Activated naive CD8-positive, alpha-beta T cell treated with anti-CD3 and anti-CD28 coated beads, Interleukin-2, amount 10 ng/mL, durations not matched to agents 7 days and 5 days (primary cell): ENCODE results near the gene LDLRAD4. TPM values are rescaled to one million over a fixed set of nuclear protein-coding genes. Genes with fewer than 3 reads are reported as not detected.

ENCODE experiments used
- ATAC-seq: fragments of 150-1000 bp; cut with Tn5 transposase; one replicate; pipeline ENCODE4 v1.10.0; 2021; ENCODE audit warnings: low read depth, moderate library complexity
- POLR2A ChIA-PET: fragments of 350-600 bp; sonication (Branson Sonifier 250); formaldehyde crosslinking; loops from one replicate; lab custom pipeline; 2021; ENCODE audit warnings: antibody characterized with exemption; lab: Charles Lee
- DNase-seq: peaks from one replicate; pipeline ENCODE4 v3.0.0; 2021
- H3K27ac Mint-ChIP-seq: one replicate; pipeline ENCODE4 v1.8.0; 2022; ENCODE audit warnings: mild to moderate bottlenecking, mixed read lengths
- H3K27me3 Mint-ChIP-seq: one replicate; pipeline ENCODE4 v1.8.0; 2022; ENCODE audit warnings: mild to moderate bottlenecking, moderate library complexity, mixed read lengths
- H3K36me3 Mint-ChIP-seq: one replicate; pipeline ENCODE4 v1.8.0; 2021; ENCODE audit warnings: mild to moderate bottlenecking, mixed read lengths
- H3K4me1 Mint-ChIP-seq: one replicate; pipeline ENCODE4 v1.8.0; 2021; ENCODE audit warnings: mixed read lengths
- H3K4me3 Mint-ChIP-seq: one replicate; pipeline ENCODE4 v1.8.0; 2022; ENCODE audit warnings: mild to moderate bottlenecking, moderate library complexity, mixed read lengths
- H3K9me3 Mint-ChIP-seq: one replicate; pipeline ENCODE4 v1.8.0; 2021; ENCODE audit warnings: mixed read lengths
- total RNA-seq, 2 experiments: library from RNA; stranded (reverse); gene quantifications; one replicate each; pipeline ENCODE4 v1.2.3, GENCODE V29; 2021

The LDLRAD4 gene
- total RNA-seq, 2 experiments from 2014 or later, result 40.3 to 44.3 TPM

DNA sequence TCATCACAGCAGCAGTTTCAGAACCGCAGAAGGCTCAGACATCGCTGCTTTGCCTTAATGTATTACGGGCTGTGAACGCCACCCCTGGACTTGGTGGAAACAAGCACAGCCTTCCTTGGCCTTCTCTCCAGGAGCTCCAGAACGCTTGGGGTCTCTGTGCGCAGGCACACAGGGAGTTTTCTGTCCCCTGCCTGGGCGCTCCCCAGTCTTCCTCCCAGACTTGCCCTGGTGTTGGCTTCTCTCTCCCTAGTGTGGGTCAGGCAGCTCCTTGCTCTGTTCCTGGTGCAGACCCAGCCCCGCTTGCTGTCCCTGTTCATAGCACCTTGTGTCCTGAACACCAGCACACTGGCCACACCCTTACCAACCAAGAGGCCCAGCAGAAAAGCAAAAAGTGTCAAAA, 404.2 kb downstream of the LDLRAD4 start:
- H3K36me3 Mint-ChIP-seq, result peaks cover 8% of the 10 kb centered on the region
- H3K27me3 Mint-ChIP-seq, result no peaks in the 10 kb centered on the region
- no peaks in the 10 kb centered on the region for H3K9me3 Mint-ChIP-seq
- POLR2A ChIA-PET, result no interaction called here
- H3K4me1 Mint-ChIP-seq, result peaks cover 25% of the 10 kb centered on the region
- ATAC-seq (no peak), DNase-seq (no peak)
- no peak overlapping the region for H3K27ac Mint-ChIP-seq
- H3K4me3 Mint-ChIP-seq, result no peak overlapping the region

DNA sequence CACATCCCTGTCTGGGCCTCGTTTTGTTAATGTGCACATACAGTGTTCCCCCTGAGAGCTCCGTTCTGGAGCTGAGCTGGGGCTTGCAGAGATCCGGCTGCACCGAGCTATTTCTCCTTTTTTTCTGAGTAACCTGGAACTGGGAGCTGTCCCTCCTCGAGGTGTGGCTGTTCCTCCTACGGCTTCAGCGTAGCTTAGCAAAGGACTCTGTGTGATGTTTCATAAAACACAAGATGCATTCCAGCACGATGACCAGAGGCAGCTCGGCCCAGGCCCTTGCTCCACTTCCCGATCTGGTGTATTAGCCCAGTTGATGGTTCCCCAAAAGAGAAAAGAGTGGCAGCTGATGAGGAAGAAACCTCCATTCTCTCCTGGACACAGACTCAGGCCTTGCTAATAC, 404.8 kb downstream of the LDLRAD4 start:
- Mint-ChIP-seq H3K27me3 (no peaks in the 10 kb centered on the region), H3K9me3 (no peaks in the 10 kb centered on the region), H3K36me3 (peaks cover 8% of the 10 kb centered on the region), H3K4me3 (no peak overlapping the region), H3K4me1 (peaks cover 26% of the 10 kb centered on the region), H3K27ac (no peak overlapping the region)
- ATAC-seq (no peak), DNase-seq (no peak)
- POLR2A ChIA-PET, result no interaction called here

DNA sequence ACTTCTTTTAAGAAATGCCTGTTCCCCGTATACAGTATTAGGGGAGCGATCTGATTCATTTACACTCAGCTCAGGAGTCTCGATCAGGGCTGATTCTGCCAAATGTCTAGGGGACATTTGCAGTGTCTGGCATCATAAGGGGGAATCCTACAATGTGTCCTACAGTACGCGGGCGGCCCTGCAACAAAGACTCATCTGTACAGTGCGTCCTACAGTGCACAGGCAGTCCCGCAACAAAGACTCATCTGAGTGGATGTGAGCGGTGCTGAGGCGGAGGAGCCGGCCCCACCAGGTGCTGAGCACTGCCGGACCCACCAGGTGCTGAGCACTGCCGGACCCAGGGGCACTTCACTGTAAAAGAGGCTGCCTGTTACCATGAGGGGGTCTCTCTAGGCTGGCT, 405.3 kb downstream of the LDLRAD4 start:
- ATAC-seq (no peak), DNase-seq (no peak)
- Mint-ChIP-seq H3K36me3 (peaks cover 10% of the 10 kb centered on the region), H3K27ac (no peak overlapping the region), H3K4me3 (no peak overlapping the region), H3K27me3 (no peaks in the 10 kb centered on the region), H3K9me3 (no peaks in the 10 kb centered on the region), H3K4me1 (peaks cover 26% of the 10 kb centered on the region)
- POLR2A ChIA-PET, result interaction anchor here (0.8 kb wide), 1 partner anchor 12 kb away, joined by 3 read pairs; no protein-coding TSS in a partner anchor

DNA sequence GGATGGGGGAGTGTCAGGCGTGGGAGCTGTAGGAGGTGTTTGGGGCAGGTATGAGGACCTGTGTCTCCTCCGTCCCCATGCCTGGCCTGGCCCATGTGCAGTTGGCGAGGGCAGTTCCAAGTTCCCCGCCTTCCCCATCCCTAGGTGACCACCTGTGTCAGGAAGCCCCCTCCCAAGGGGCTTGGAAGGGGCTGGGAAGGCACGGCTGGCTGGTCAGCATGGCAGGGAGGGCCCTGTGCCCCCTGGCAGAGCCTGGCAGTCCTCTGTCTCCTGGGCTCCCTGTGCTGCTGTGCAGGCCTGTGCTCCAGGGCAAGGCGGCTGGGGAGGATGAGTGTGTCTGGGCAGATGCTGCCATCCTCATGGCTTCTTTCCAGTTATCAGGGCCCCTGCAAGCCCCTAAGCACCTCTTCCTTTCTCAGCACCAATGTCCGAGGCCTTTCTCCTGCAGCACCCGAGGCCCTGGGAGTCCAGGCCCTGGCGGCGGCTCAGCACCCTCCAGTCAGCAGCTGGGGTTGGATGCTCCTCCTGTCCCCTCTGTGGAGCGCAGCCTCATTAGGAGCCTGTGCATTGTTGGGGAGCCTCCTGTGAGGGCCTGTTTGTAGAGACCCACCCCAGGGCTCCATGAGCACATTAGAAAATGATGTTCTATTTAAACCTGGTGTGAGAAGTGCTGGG, 406.1 kb downstream of the LDLRAD4 start:
- ATAC-seq, result no peak
- Mint-ChIP-seq H3K27me3 (no peaks in the 10 kb centered on the region), H3K9me3 (no peaks in the 10 kb centered on the region), H3K4me3 (no peak overlapping the region), H3K4me1 (peaks cover 28% of the 10 kb centered on the region), H3K27ac (no peak overlapping the region), H3K36me3 (peaks cover 10% of the 10 kb centered on the region)
- POLR2A ChIA-PET, result interaction anchor here (0.8 to 2.3 kb wide), 2 partner anchors 12 to 13 kb away, joined by 3 to 7 read pairs; no protein-coding TSS in a partner anchor
- no peak for DNase-seq

DNA sequence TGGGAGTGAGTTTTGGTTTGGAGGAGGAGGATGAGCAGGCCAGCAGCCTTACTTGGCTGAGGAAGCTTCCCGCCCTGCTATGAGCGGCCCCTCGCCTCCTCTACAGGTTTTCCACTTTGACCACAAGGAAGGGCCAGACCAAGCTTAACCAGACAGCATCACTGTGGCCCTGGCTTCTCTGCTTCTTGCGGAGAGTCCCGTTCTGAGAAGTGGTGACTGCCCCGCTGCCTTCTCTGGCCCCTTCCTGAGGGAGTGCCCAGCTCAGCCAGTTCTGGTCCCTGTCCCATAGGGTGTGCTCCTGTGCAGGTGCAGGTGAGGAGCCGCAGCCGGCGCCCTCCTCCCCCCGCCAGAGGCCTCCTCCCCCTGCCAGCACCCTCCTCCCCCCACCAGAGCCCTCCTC, 406.8 kb downstream of the LDLRAD4 start:
- POLR2A ChIA-PET, result interaction anchor here (2.3 kb wide), 1 partner anchor 13 kb away, joined by 7 read pairs; no protein-coding TSS in a partner anchor
- H3K36me3 Mint-ChIP-seq, result peaks cover 13% of the 10 kb centered on the region
- ATAC-seq (no peak), DNase-seq (no peak)
- H3K4me3 Mint-ChIP-seq, result no peak overlapping the region
- H3K27me3 Mint-ChIP-seq, result no peaks in the 10 kb centered on the region
- H3K27ac Mint-ChIP-seq, result no peak overlapping the region
- no peaks in the 10 kb centered on the region for H3K9me3 Mint-ChIP-seq
- peaks cover 34% of the 10 kb centered on the region for H3K4me1 Mint-ChIP-seq

DNA sequence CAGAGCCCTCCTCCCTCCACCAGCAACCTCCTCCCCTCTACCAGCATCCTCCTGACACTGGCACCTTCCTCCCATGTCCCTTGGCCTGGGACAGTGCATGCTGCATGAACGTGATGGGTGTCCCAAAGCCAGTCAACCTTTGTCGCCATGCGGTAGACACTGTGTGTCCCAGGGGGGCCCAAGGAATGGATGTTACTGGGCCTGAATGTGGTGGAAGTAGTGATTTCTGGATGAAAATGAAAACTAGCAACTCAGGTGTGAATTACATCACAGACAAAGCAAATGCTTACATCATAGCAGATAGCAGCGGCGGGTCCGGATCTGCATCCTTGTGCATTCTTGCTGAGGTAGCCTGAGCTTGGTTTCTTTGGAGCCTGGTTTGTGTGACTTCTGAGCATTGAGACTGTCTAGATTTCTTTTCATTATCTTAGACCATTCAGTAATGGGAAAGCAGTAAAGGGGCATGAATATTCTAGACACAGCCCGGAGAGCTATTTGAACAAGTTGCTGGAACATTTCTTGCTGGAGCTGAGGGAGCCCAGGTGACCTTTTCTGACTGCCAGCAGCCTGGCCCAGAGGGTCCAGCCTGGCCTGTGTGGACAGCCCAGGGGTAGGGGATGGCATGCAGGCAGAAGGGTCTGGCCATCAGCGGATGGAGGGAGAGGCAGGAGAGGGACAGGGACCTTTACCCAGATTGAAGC, 407.4 kb downstream of the LDLRAD4 start:
- Mint-ChIP-seq H3K4me3 (no peak overlapping the region), H3K9me3 (no peaks in the 10 kb centered on the region), H3K36me3 (peaks cover 14% of the 10 kb centered on the region), H3K27me3 (no peaks in the 10 kb centered on the region), H3K4me1 (peaks cover 33% of the 10 kb centered on the region), H3K27ac (peak overlapping the region; percentile 61)
- no peak for DNase-seq
- POLR2A ChIA-PET, result interaction anchor here (0.8 to 2.3 kb wide), 2 partner anchors 13 to 65 kb away, joined by 3 to 7 read pairs; no protein-coding TSS in a partner anchor
- no peak for ATAC-seq

DNA sequence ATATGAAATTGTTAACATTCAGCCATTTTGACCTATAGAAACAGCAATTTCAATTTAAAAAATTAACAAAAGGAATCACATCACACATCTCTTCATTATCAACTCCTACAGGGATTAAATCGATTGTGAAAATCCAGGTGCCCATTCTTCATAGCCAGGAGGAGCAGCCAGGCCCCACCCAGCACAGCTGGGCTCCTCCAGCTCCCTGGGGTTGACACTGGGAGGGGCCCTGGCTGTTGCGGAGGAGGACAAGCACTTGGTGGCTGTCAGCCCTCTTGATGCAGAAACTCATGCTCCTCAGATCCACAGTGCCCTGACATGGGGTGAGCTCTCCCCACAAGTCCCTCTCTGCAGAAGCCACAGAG, 408.0 kb downstream of the LDLRAD4 start:
- Mint-ChIP-seq H3K9me3 (no peaks in the 10 kb centered on the region), H3K27me3 (no peaks in the 10 kb centered on the region), H3K4me3 (no peak overlapping the region), H3K4me1 (peaks cover 33% of the 10 kb centered on the region), H3K36me3 (peaks cover 19% of the 10 kb centered on the region), H3K27ac (no peak overlapping the region)
- ATAC-seq (no peak), DNase-seq (no peak)
- POLR2A ChIA-PET, result interaction anchor here (0.8 to 2.3 kb wide), 2 partner anchors 14 to 66 kb away, joined by 3 to 7 read pairs; no protein-coding TSS in a partner anchor

DNA sequence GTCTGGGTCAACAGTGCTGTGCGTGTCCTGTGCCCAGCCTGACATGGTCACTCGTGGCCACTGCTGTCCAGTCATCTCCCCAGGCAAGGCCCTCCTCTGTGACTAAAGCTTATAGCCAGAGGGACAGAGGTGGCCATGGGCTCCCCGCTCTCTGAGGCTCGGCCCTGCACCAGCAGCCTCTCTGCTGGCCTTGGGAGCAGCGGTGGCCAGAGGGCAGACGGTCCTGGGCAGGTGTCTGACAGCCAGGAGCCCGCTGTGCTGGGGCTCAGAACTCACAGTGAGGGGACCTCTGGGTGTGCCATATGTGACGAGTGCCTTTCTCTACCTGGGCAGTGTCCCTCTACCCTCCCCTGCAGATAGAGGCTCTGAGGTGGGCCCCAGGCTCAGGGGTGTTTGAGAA, 409.1 kb downstream of the LDLRAD4 start:
- Mint-ChIP-seq H3K27ac (peak overlapping the region; percentile 38), H3K4me1 (peaks cover 33% of the 10 kb centered on the region), H3K36me3 (peaks cover 27% of the 10 kb centered on the region), H3K27me3 (no peaks in the 10 kb centered on the region), H3K9me3 (peaks cover 2% of the 10 kb centered on the region), H3K4me3 (no peak overlapping the region)
- ATAC-seq (no peak), DNase-seq (no peak)
- POLR2A ChIA-PET, result interaction anchor here (3.1 kb wide), 1 partner anchor 15 kb away, joined by 17 read pairs; no protein-coding TSS in a partner anchor

DNA sequence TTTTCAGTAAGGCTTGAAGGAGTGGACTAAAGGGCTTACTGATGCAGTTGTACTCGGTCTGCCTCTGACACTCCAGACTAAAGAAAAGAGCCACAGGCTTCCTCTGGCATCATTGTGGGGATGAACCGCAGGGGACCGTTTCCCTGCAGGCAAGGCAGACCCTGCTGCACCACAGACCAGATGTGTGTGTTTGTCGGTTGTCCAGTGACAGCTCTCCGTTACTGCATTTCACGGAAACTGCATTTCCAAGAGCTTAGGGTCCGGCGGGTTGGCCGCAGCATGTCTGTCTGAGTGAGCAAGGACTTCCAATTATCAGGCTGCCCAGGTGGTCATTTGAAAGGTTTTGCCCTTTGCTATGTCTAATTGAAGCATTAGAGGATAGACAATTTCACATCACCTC, 409.7 kb downstream of the LDLRAD4 start:
- POLR2A ChIA-PET, result interaction anchor here (3.1 kb wide), 1 partner anchor 15 kb away, joined by 17 read pairs; no protein-coding TSS in a partner anchor
- Mint-ChIP-seq H3K36me3 (peaks cover 28% of the 10 kb centered on the region), H3K4me3 (no peak overlapping the region), H3K4me1 (peaks cover 33% of the 10 kb centered on the region), H3K27ac (peak overlapping the region; percentile 66), H3K9me3 (peaks cover 2% of the 10 kb centered on the region), H3K27me3 (no peaks in the 10 kb centered on the region)
- DNase-seq (no peak), ATAC-seq (no peak)

DNA sequence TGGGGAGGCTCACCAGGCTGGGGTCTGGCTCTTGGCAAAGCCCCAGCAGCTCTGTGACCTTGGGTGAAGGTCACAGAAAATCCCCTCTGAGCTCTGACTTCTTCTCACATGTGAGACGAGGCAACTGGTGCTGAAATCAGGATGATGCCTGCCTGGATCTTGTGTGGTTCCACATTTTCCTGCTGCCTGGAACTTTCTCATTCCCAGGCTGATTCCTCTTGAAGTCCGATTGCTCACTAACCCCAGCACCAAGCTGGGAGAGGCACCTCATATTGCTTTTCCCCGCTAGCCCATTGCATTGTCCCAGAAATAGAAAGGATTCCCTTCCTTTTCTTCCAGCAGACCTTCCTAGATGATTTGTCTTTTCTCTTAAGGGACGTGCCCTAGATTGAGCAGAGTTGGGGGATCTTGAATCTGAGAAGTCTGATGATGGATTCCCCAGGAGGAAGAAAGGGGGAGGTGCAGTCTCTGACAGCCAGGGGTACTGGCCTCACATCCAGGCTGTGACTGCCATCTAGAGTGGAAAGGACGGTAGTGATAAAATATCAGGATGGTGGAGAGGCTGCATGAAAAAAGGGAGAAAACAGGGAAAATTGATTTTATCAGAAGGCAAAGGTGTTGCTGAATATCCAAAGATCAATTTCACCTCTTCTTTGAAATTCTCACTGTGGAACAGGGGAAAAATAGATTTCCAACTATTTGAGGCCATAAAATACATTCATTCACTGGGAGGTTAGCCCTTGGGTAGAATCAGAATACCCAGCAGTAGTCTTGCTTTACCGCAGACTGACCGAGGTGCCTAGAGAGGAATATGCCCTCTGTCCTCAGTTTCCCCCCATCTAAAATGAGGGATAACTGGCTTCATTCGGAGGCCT, 411.5 kb downstream of the LDLRAD4 start:
- no peaks in the 10 kb centered on the region for H3K27me3 Mint-ChIP-seq
- DNase-seq, result no peak
- H3K36me3 Mint-ChIP-seq, result peaks cover 28% of the 10 kb centered on the region
- peak; percentile 87 for ATAC-seq
- peaks cover 2% of the 10 kb centered on the region for H3K9me3 Mint-ChIP-seq
- peaks cover 32% of the 10 kb centered on the region for H3K4me1 Mint-ChIP-seq
- POLR2A ChIA-PET, result interaction anchor here (1.2 to 3.1 kb wide), 2 partner anchors 17 to 72 kb away, joined by 6 to 17 read pairs; no protein-coding TSS in a partner anchor
- H3K27ac Mint-ChIP-seq, result peak overlapping the region; percentile 66
- no peak overlapping the region for H3K4me3 Mint-ChIP-seq

DNA sequence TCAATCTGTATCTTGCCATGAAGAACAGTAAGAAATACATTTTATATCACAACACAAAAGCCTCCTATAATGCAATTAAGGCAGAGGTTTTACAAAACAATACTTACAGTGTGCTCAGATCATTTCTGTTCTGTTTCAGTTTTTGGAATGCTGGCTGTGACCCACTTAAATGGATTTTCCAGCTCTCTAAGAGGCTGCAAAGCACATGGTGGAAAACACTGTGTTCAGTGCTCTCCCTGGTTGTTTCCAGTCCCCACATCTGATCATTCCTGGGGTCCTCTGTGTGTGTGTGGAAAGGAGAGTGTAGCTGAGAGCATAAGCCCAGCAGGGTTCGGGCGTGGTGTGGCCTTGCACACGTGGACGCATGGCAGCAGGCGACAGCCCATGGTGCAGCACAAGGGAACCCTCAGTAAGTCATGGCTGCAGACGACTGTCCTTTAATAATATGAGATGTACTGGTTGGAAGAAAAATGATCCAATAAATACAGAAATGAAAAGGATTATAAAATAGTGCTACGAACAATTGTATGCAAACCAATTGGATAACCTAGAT, 412.2 kb downstream of the LDLRAD4 start:
- no peak overlapping the region for H3K27ac Mint-ChIP-seq
- POLR2A ChIA-PET, result interaction anchor here (3.1 kb wide), 1 partner anchor 18 kb away, joined by 17 read pairs; no protein-coding TSS in a partner anchor

DNA sequence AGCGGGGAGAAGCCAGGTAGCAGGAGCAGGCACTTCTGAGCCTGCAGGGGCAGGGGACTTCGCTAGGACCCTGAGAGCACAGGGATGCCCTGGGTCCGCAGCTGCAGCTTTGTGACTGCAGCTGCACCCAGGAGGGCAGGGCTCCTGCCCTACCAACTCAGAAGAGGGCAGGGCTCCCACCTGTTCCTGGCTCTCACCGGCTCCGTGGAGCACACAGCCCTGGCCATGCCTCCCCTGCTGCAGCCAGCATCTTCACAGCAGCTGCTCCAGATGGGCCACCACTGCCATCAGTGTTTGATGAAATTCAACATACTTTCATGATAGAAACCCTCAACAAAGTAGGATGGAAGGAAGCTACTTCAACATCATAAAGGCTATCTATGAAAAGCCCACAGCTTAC, 415.1 kb downstream of the LDLRAD4 start:
- no peaks in the 10 kb centered on the region for H3K27me3 Mint-ChIP-seq
- no peak overlapping the region for H3K27ac Mint-ChIP-seq
- no peak for DNase-seq
- H3K4me1 Mint-ChIP-seq, result peaks cover 8% of the 10 kb centered on the region
- H3K4me3 Mint-ChIP-seq, result no peak overlapping the region
- POLR2A ChIA-PET, result no interaction called here
- peaks cover 2% of the 10 kb centered on the region for H3K9me3 Mint-ChIP-seq
- H3K36me3 Mint-ChIP-seq, result peaks cover 18% of the 10 kb centered on the region
- ATAC-seq, result no peak

More for the DNA sequence above, 412.2 kb downstream of the LDLRAD4 start:
- no peak for DNase-seq
- ATAC-seq, result no peak
- H3K27me3 Mint-ChIP-seq, result no peaks in the 10 kb centered on the region
- H3K4me3 Mint-ChIP-seq, result no peak overlapping the region
- H3K4me1 Mint-ChIP-seq, result peaks cover 30% of the 10 kb centered on the region
- peaks cover 2% of the 10 kb centered on the region for H3K9me3 Mint-ChIP-seq
- H3K36me3 Mint-ChIP-seq, result peaks cover 28% of the 10 kb centered on the region
